GM12878 (cell line): ENCODE results near the gene SULT1A3. TPM values are rescaled to one million over a fixed set of nuclear protein-coding genes. Genes with fewer than 3 reads are reported as not detected.

Experiments used
- ATAC-seq: fragments of 200-7000 bp; cut with Tn5 transposase; 3 replicates; pipeline ENCODE4 v1.9.1; 2020; ENCODE audit warnings: mild to moderate bottlenecking, moderate library complexity
- BruUV-seq: library from RNA; stranded (reverse); fragments of 400-500 nt; replicated peaks from 2 replicates; lab custom pipeline; 2021; lab: Mats Ljungman, UMichigan
- CTCF ChIA-PET: fragments of 300-600 bp; sonication (Branson Sonifier 250); formaldehyde crosslinking; extraction: SDS; loops from one replicate; lab custom pipeline; 2021; ENCODE audit warnings: inconsistent platforms; lab: Yijun Ruan, JAX
- POLR2A ChIA-PET: fragments of 350-600 bp; formaldehyde crosslinking; extraction: SDS; loops from one replicate; lab custom pipeline; 2021; ENCODE audit warnings: inconsistent platforms; lab: Charles Lee
- RAD21 ChIA-PET: fragments of 300-600 bp; sonication (Branson Sonifier 250); formaldehyde crosslinking; loops from one replicate; lab custom pipeline; 2023; ENCODE audit warnings: antibody characterized with exemption; ENCODE audit not compliant: unreplicated experiment; lab: Charles Lee
- SMC1A ChIA-PET: fragments of 300-600 bp; sonication (Branson Sonifier 250); formaldehyde crosslinking; loops from one replicate; lab custom pipeline; 2023; ENCODE audit not compliant: unreplicated experiment, uncharacterized antibody; lab: Charles Lee
- DNase-seq: peaks from one replicate; pipeline ENCODE4 v3.0.0-alpha.2; 2011; ENCODE audit warnings: low read depth, low spot score
- FAIRE-seq: peaks from 3 replicates; lab custom pipeline; 2011; peaks lifted over from hg19 to GRCh38; lab: Jason Lieb, UNC
- H2AFZ ChIP-seq: 2 replicates; pipeline ENCODE4 v1.6.0; 2011; ENCODE audit warnings: low read depth, low read length, control low read depth; ENCODE audit not compliant: control insufficient read depth
- H3K27ac ChIP-seq: 2 replicates; pipeline ENCODE4 v1.5.1; 2011; ENCODE audit warnings: control low read depth; ENCODE audit not compliant: control insufficient read depth, insufficient read depth
- H3K27me3 ChIP-seq, 2 experiments: replicated peaks in 1 of 2; 2 replicates each; pipeline versions ENCODE4 v1.6.0 to v1.6.1; 2011; ENCODE audit warnings: low read length in 1 of 2; ENCODE audit not compliant: control insufficient read depth in 2 of 2, insufficient read depth in 2 of 2
- H3K36me3 ChIP-seq, 2 experiments: 2 replicates each; pipeline ENCODE4 v1.5.1; 2011; ENCODE audit warnings: low read length in 1 of 2; ENCODE audit not compliant: control insufficient read depth in 2 of 2, insufficient read depth in 2 of 2
- H3K4me1 ChIP-seq: 2 replicates; pipeline ENCODE4 v1.6.1; 2011; ENCODE audit warnings: mild to moderate bottlenecking, low read length, moderate library complexity, mixed read lengths; ENCODE audit not compliant: control insufficient read depth, insufficient read depth
- H3K4me2 ChIP-seq: 2 replicates; pipeline ENCODE4 v1.6.0; 2011; ENCODE audit warnings: control low read depth; ENCODE audit not compliant: control insufficient read depth, insufficient read depth
- H3K4me3 ChIP-seq: fragments of 200-600 bp; sonication (generic); 2 replicates; pipeline ENCODE4 v1.5.1; 2016
- H3K79me2 ChIP-seq: 2 replicates; pipeline ENCODE4 v1.6.0; 2011; ENCODE audit warnings: low read length; ENCODE audit not compliant: control insufficient read depth, insufficient read depth
- H3K9ac ChIP-seq: 2 replicates; pipeline ENCODE4 v1.8.0; 2011; ENCODE audit warnings: low read length, control low read depth, mixed read lengths; ENCODE audit not compliant: control insufficient read depth, insufficient read depth
- H3K9me3 ChIP-seq: replicated peaks from 3 replicates; pipeline ENCODE4 v1.5.1; 2011; ENCODE audit warnings: mild to moderate bottlenecking, low read length; ENCODE audit not compliant: control insufficient read depth, insufficient read depth
- H4K20me1 ChIP-seq: 2 replicates; pipeline ENCODE4 v1.6.0; 2011; ENCODE audit not compliant: control insufficient read depth, insufficient read depth
- BHLHE40 ChIP-seq, 2 experiments: fragments of 450-650 bp in 1 of 2; IDR thresholded peaks; 2 replicates each; pipeline ENCODE4 v1.6.1; 2011 to 2017; ENCODE audit warnings: low read depth in 2 of 2, borderline replicate concordance in 1 of 2, improper control_type of control experiment in 1 of 2, low read length in 1 of 2, mild to moderate bottlenecking in 1 of 2
- FOXM1 ChIP-seq: IDR thresholded peaks from 2 replicates; pipeline ENCODE4 v1.6.1; 2012; ENCODE audit warnings: low read depth, mild to moderate bottlenecking, inconsistent platforms, low read length, moderate library complexity
- IRF4 ChIP-seq: IDR thresholded peaks from 2 replicates; pipeline ENCODE4 v1.6.1; 2011; ENCODE audit warnings: low read depth, low read length
- JUNB ChIP-seq: IDR thresholded peaks from 2 replicates; pipeline ENCODE4 v1.6.1; 2016; ENCODE audit warnings: antibody characterized with exemption, mild to moderate bottlenecking
- KLF5 ChIP-seq: fragments of 450-650 bp; IDR thresholded peaks from 2 replicates; pipeline ENCODE4 v1.6.1; 2014; ENCODE audit warnings: mild to moderate bottlenecking; ENCODE audit not compliant: partially characterized antibody
- MTA3 ChIP-seq: IDR thresholded peaks from 2 replicates; pipeline ENCODE4 v1.6.1; 2012; ENCODE audit warnings: low read length, inconsistent platforms, borderline replicate concordance
- NR2C1 ChIP-seq: fragments of 450-650 bp; IDR thresholded peaks from 2 replicates; pipeline ENCODE4 v1.6.1; 2017; ENCODE audit warnings: antibody characterized with exemption, mild to moderate bottlenecking, moderate library complexity
- NR2F1 ChIP-seq: fragments of 450-650 bp; conservative IDR thresholded peaks from 2 replicates; pipeline ENCODE4 v1.6.1; 2017; ENCODE audit warnings: mild to moderate bottlenecking
- PAX5 ChIP-seq: IDR thresholded peaks from 2 replicates; pipeline ENCODE4 v1.6.1; 2011; ENCODE audit warnings: low read depth, low read length, borderline replicate concordance
- RAD51 ChIP-seq: fragments of 450-650 bp; IDR thresholded peaks from 2 replicates; pipeline ENCODE4 v1.6.1; 2016; ENCODE audit warnings: moderate library complexity, mild to moderate bottlenecking, inconsistent platforms
- RBBP5 ChIP-seq: fragments of 200-600 bp; sonication (generic); conservative IDR thresholded peaks from 2 replicates; pipeline ENCODE4 v1.6.1; 2016
- SRF ChIP-seq, 2 experiments: IDR thresholded peaks; 2 replicates each; pipeline ENCODE4 v1.6.1; 2011; ENCODE audit warnings: low read depth in 2 of 2, low read length in 2 of 2, mild to moderate bottlenecking in 1 of 2, moderate library complexity in 1 of 2
- STAT1 ChIP-seq: fragments of 450-650 bp; conservative IDR thresholded peaks from 2 replicates; pipeline ENCODE4 v1.6.1; 2014; ENCODE audit warnings: antibody characterized with exemption, mild to moderate bottlenecking
- SUZ12 ChIP-seq: fragments of 200-600 bp; sonication (generic); IDR thresholded peaks from one replicate; pipeline ENCODE4 v1.6.1; 2018; ENCODE audit warnings: antibody characterized with exemption, mild to moderate bottlenecking; ENCODE audit not compliant: unreplicated experiment
- TCF7 ChIP-seq: IDR thresholded peaks from 2 replicates; pipeline ENCODE4 v1.6.1; 2014; ENCODE audit warnings: antibody characterized with exemption, borderline replicate concordance
- WRNIP1 ChIP-seq: IDR thresholded peaks from 2 replicates; pipeline ENCODE4 v1.6.1; 2011; ENCODE audit warnings: low read depth, low read length, improper control_type of control experiment, borderline replicate concordance
- ZSCAN29 ChIP-seq: fragments of 450-650 bp; IDR thresholded peaks from 2 replicates; pipeline ENCODE4 v1.6.1; 2017; ENCODE audit warnings: mild to moderate bottlenecking, moderate library complexity
- WGBS: methylation state at CpG from one replicate; pipeline ENCODE4 v1.1.6; 2016; ENCODE audit warnings: low lambda C conversion rate; ENCODE audit not compliant: insufficient replicate concordance, insufficient coverage; ENCODE audit errors: missing lambda C conversion rate; 5-methylcytosine and 5-hydroxymethylcytosine counted together
- in situ Hi-C: fragments of 300-500 bp; cut with MboI; formaldehyde crosslinking; loops from 9 replicates; pipeline ENCODE4 v1.14.3; 2018; ENCODE audit warnings: mixed read lengths
- intact Hi-C: fragments of 100-400 bp; cut with micrococcal nuclease; formaldehyde crosslinking; loops from one replicate; pipeline ENCODE4 v1.14.2; 2022; ENCODE audit not compliant: unreplicated experiment
- polyA plus RNA-seq, 11 experiments: library from polyadenylated mRNA; depleted of rRNA in 4 of 11; unstranded in 6 of 11; stranded (reverse) in 5 of 11; fragments of >200 nt; fragmentation: Nextera tagmentation in 4 of 11; fragmentation: Illumina TruSeq in 1 of 11; extraction: Ambion mirVana in 4 of 11; extraction: Trizol in 1 of 11; gene quantifications; 1 replicate in 1 of 11; 2 replicates in 10 of 11; pipeline versions ENCODE4 v1.2.1 to v1.2.3, GENCODE V29; 2011 to 2016; ENCODE audit warnings: inconsistent platforms in 2 of 11, missing spikeins in 2 of 11, low read depth in 1 of 11
- total RNA-seq, 4 experiments: library from RNA; depleted of rRNA in 3 of 4; stranded (reverse); fragments of >200 nt in 3 of 4; fragmentation: Illumina TruSeq in 1 of 4; extraction: Trizol in 1 of 4; gene quantifications; 2 replicates each; pipeline versions ENCODE4 v1.2.1 to v1.2.3, GENCODE V29; 2013 to 2021

Gene SULT1A3
- total and polyA plus RNA-seq, 10 of the 15 experiments (the other 5 are each of a cell fraction or from before 2014, with no cell fraction given): 3.3 to 15.8 (median 6.2) TPM

DNA sequence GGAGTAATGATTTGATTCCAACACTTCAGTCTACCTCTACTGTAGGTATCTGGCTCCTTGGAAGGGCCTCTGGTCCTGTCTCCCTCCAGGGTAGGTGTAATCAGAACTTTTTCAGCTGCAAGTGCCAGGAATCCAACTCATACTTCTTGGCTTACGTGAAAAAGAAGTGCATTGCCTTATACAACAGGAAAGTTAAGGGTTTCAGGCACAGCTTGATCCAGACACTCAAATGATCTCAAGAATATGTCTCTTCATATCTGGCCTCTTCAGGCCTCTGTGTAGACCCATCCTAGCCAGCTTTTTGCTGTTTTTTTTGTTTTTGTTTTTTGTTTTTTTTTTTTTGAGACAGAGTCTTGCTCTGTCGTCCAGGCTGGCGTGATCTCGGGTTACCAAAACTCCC, 19.9 kb upstream of the SULT1A3 start:
- whole genome bisulfite sequencing: 69% methylated on average over 4 of the region's 4 CpGs
- H2AFZ ChIP-seq: no peak overlapping the region
- peaks cover 6% of the 10 kb centered on the region for H3K4me1 ChIP-seq
- H3K9me3 ChIP-seq: no peaks in the 10 kb centered on the region
- POLR2A ChIA-PET: interaction anchor here (0.7 kb wide), 1 partner anchor 103 kb away, joined by 3 read pairs; no protein-coding TSS in a partner anchor
- no peaks in the 10 kb centered on the region for H4K20me1 ChIP-seq
- no peak for TF ChIP-seq FOXM1
- no peak for TF ChIP-seq ZSCAN29
- TF ChIP-seq STAT1: no peak
- no peak for TF ChIP-seq NR2F1
- no peak for TF ChIP-seq WRNIP1
- no peak for TF ChIP-seq RAD51
- TF ChIP-seq SUZ12: no peak
- TF ChIP-seq NR2C1: no peak
- no peak for TF ChIP-seq KLF5
- no peak for TF ChIP-seq SRF (IDR thresholded peaks at IDR 0.05; ENCODE audit: low read depth in 2 of 2, low read length in 2 of 2)
- TF ChIP-seq MTA3: no peak
- TF ChIP-seq JUNB: no peak
- no peak for TF ChIP-seq PAX5
- TF ChIP-seq RBBP5: no peak
- no peak for TF ChIP-seq TCF7
- no peak for TF ChIP-seq IRF4
- no peak for TF ChIP-seq BHLHE40 (IDR thresholded peaks at IDR 0.05; ENCODE audit: borderline replicate concordance in 1 of 2, low read depth in 2 of 2, low read length in 1 of 2)
- no peak overlapping the region for H3K4me2 ChIP-seq
- intact Hi-C loops (no loop called here), in situ Hi-C loops (no loop called here)
- H3K9ac ChIP-seq: no peak overlapping the region
- no peak overlapping the region for H3K27ac ChIP-seq
- no peak for DNase-seq
- H3K27me3 ChIP-seq: no peaks in the 10 kb centered on the region
- H3K4me3 ChIP-seq: no peak overlapping the region
- FAIRE-seq: no peak
- CTCF ChIA-PET: interaction anchor here (1.2 kb wide), 1 partner anchor 87 kb away, joined by 4 read pairs; the partner anchor contains the start of gene TBX6
- ATAC-seq: no peak
- BruUV-seq: no TSS peak
- H3K79me2 ChIP-seq: peaks cover 13% of the 10 kb centered on the region
- RAD21 ChIA-PET: no interaction called here
- SMC1A ChIA-PET: no interaction called here
- no peaks in the 10 kb centered on the region for H3K36me3 ChIP-seq
